HepG2 (cell line): Measurements from ENCODE around the gene SNAI1. TPM values are rescaled to one million over a fixed set of nuclear protein-coding genes. Genes with fewer than 3 reads are reported as not detected.

Source experiments
- GFI1 ChIP-seq: sonication (generic); formaldehyde crosslinking; IDR thresholded peaks from 2 replicates; pipeline ENCODE4 v1.5.0; 2020; ENCODE audit warnings: missing genetic modification reagents, mild to moderate bottlenecking, borderline replicate concordance
- HCFC1 ChIP-seq: fragments of 150-350 bp; IDR thresholded peaks from 2 replicates; pipeline ENCODE4 v1.6.1; 2014; ENCODE audit warnings: low read depth, low read length
- HDAC2 ChIP-seq: sonication (generic); formaldehyde crosslinking; IDR thresholded peaks from 2 replicates; pipeline ENCODE4 v1.4.0; 2020; ENCODE audit warnings: missing genetic modification reagents
- KAT8 ChIP-seq: IDR thresholded peaks from 2 replicates; pipeline ENCODE4 v1.6.1; 2016; ENCODE audit warnings: missing genetic modification reagents, missing compliant biosample characterization
- NKX3-1 ChIP-seq: sonication (generic); formaldehyde crosslinking; IDR thresholded peaks from 2 replicates; pipeline ENCODE4 v1.5.0; 2020; ENCODE audit warnings: missing genetic modification reagents
- POLR2AphosphoS5 ChIP-seq: IDR thresholded peaks from 2 replicates; pipeline ENCODE4 v1.6.1; 2012; ENCODE audit warnings: low read depth, low read length
- SAFB2 ChIP-seq: sonication (generic); formaldehyde crosslinking; IDR thresholded peaks from 2 replicates; pipeline ENCODE4 v1.5.1; 2020; ENCODE audit warnings: missing genetic modification reagents, low read depth, mild to moderate bottlenecking, borderline replicate concordance
- TEF ChIP-seq: sonication (generic); formaldehyde crosslinking; IDR thresholded peaks from 2 replicates; pipeline ENCODE4 v1.5.0; 2020; ENCODE audit warnings: missing genetic modification reagents
- TFE3 ChIP-seq: IDR thresholded peaks from 2 replicates; pipeline ENCODE4 v1.6.1; 2016
- ZBTB49 ChIP-seq: sonication (generic); formaldehyde crosslinking; IDR thresholded peaks from 2 replicates; pipeline ENCODE4 v1.4.0; 2020; ENCODE audit warnings: missing genetic modification reagents, borderline replicate concordance
- ZNF224 ChIP-seq: sonication (generic); formaldehyde crosslinking; IDR thresholded peaks from 2 replicates; pipeline ENCODE4 v1.5.0; 2020; ENCODE audit warnings: mild to moderate bottlenecking, missing genetic modification reagents
- ZNF251 ChIP-seq: sonication (generic); formaldehyde crosslinking; IDR thresholded peaks from 2 replicates; pipeline ENCODE4 v1.9.0; 2021; ENCODE audit warnings: mild to moderate bottlenecking, missing genetic modification reagents
- ZNF564 ChIP-seq: sonication (generic); formaldehyde crosslinking; IDR thresholded peaks from 2 replicates; pipeline ENCODE4 v1.8.1; 2023; ENCODE audit warnings: mild to moderate bottlenecking, missing genetic modification reagents
- ZNF772 ChIP-seq: sonication (generic); formaldehyde crosslinking; IDR thresholded peaks from 2 replicates; pipeline ENCODE4 v1.5.0; 2020; ENCODE audit warnings: mild to moderate bottlenecking, missing genetic modification reagents
- ZNF839 ChIP-seq: sonication (generic); formaldehyde crosslinking; IDR thresholded peaks from 2 replicates; pipeline ENCODE4 v1.4.0; 2020; ENCODE audit warnings: missing genetic modification reagents, mild to moderate bottlenecking, borderline replicate concordance
- polyA plus RNA-seq, 8 experiments: library from polyadenylated mRNA; depleted of rRNA in 3 of 8; stranded (reverse) in 7 of 8; unstranded in 1 of 8; fragments of >200 nt; fragmentation: Illumina TruSeq in 4 of 8; extraction: Trizol in 4 of 8; gene quantifications; 2 replicates each; pipeline versions ENCODE4 v1.2.1 to v1.2.3, GENCODE V29; 2011 to 2016; ENCODE audit warnings: low read depth in 4 of 8, missing spikeins in 1 of 8, mixed read lengths in 1 of 8; ENCODE audit not compliant: insufficient read depth in 1 of 8
- total RNA-seq, 5 experiments: library from RNA; depleted of rRNA; stranded (reverse); fragments of >200 nt; fragmentation: Illumina TruSeq; extraction: Trizol; gene quantifications; 2 replicates each; pipeline ENCODE4 v1.2.3, GENCODE V29; 2016; ENCODE audit warnings: low read depth in 1 of 5
- TF ChIP-seq, protein P1 (sequence below): sonication (generic); formaldehyde crosslinking; IDR thresholded peaks from 2 replicates; pipeline ENCODE4 v1.5.0; 2020; ENCODE audit warnings: mild to moderate bottlenecking, missing genetic modification reagents, borderline replicate concordance
- TF ChIP-seq, protein P2 (sequence below): sonication (generic); formaldehyde crosslinking; IDR thresholded peaks from 2 replicates; pipeline ENCODE4 v1.4.0; 2020; ENCODE audit warnings: missing genetic modification reagents, borderline replicate concordance

SNAI1 gene
- total and polyA plus RNA-seq, 2 of the 13 experiments (the other 11 are each of a cell fraction or from before 2014, with no cell fraction given): 1.3 to 1.4 TPM

GRCh38 chr20:49976542-49976941 lies 6.2 kb upstream of the SNAI1 start (continued):
- TF ChIP-seq TEF (CRISPR knock-in tag) (no peak), GFI1 (no peak), ZNF564 (CRISPR knock-in tag) (no peak), ZNF251 (CRISPR knock-in tag) (no peak), KAT8 (CRISPR knock-in tag) (0 out of 2 replicates have a peak, but pooled peaks have one; percentile 43), HCFC1 (no peak), ZNF224 (CRISPR knock-in tag) (no peak), ZNF839 (no peak), NKX3-1 (CRISPR knock-in tag) (no peak), HDAC2 (CRISPR knock-in tag) (no peak), TFE3 (CRISPR knock-in tag) (no peak), POLR2AphosphoS5 (no peak), ZNF772 (CRISPR knock-in tag) (no peak), SAFB2 (CRISPR knock-in tag) (no peak), ZBTB49 (no peak)
- TF ChIP-seq, protein P1, sequence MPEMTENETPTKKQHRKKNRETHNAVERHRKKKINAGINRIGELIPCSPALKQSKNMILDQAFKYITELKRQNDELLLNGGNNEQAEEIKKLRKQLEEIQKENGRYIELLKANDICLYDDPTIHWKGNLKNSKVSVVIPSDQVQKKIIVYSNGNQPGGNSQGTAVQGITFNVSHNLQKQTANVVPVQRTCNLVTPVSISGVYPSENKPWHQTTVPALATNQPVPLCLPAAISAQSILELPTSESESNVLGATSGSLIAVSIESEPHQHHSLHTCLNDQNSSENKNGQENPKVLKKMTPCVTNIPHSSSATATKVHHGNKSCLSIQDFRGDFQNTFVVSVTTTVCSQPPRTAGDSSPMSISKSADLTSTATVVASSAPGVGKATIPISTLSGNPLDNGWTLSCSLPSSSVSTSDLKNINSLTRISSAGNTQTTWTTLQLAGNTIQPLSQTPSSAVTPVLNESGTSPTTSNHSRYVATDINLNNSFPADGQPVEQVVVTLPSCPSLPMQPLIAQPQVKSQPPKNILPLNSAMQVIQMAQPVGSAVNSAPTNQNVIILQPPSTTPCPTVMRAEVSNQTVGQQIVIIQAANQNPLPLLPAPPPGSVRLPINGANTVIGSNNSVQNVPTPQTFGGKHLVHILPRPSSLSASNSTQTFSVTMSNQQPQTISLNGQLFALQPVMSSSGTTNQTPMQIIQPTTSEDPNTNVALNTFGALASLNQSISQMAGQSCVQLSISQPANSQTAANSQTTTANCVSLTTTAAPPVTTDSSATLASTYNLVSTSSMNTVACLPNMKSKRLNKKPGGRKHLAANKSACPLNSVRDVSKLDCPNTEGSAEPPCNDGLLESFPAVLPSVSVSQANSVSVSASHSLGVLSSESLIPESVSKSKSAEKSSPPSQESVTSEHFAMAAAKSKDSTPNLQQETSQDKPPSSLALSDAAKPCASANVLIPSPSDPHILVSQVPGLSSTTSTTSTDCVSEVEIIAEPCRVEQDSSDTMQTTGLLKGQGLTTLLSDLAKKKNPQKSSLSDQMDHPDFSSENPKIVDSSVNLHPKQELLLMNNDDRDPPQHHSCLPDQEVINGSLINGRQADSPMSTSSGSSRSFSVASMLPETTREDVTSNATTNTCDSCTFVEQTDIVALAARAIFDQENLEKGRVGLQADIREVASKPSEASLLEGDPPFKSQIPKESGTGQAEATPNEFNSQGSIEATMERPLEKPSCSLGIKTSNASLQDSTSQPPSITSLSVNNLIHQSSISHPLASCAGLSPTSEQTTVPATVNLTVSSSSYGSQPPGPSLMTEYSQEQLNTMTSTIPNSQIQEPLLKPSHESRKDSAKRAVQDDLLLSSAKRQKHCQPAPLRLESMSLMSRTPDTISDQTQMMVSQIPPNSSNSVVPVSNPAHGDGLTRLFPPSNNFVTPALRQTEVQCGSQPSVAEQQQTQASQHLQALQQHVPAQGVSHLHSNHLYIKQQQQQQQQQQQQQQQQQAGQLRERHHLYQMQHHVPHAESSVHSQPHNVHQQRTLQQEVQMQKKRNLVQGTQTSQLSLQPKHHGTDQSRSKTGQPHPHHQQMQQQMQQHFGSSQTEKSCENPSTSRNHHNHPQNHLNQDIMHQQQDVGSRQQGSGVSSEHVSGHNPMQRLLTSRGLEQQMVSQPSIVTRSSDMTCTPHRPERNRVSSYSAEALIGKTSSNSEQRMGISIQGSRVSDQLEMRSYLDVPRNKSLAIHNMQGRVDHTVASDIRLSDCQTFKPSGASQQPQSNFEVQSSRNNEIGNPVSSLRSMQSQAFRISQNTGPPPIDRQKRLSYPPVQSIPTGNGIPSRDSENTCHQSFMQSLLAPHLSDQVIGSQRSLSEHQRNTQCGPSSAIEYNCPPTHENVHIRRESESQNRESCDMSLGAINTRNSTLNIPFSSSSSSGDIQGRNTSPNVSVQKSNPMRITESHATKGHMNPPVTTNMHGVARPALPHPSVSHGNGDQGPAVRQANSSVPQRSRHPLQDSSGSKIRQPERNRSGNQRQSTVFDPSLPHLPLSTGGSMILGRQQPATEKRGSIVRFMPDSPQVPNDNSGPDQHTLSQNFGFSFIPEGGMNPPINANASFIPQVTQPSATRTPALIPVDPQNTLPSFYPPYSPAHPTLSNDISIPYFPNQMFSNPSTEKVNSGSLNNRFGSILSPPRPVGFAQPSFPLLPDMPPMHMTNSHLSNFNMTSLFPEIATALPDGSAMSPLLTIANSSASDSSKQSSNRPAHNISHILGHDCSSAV (CRISPR knock-in tag): no peak
- TF ChIP-seq, protein P2, sequence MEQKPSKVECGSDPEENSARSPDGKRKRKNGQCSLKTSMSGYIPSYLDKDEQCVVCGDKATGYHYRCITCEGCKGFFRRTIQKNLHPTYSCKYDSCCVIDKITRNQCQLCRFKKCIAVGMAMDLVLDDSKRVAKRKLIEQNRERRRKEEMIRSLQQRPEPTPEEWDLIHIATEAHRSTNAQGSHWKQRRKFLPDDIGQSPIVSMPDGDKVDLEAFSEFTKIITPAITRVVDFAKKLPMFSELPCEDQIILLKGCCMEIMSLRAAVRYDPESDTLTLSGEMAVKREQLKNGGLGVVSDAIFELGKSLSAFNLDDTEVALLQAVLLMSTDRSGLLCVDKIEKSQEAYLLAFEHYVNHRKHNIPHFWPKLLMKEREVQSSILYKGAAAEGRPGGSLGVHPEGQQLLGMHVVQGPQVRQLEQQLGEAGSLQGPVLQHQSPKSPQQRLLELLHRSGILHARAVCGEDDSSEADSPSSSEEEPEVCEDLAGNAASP (CRISPR knock-in tag): no peak
